Suprapubic skin (tissue), 4 donors: ENCODE data around the gene TEKTIP1.

Experiments
- CTCF ChIP-seq, 2 donors: fragments of 200-600 bp in 1 of 2; fragments of 450-650 bp in 1 of 2; sonication (generic) in 1 of 2; IDR thresholded peaks; one replicate each; pipeline ENCODE4 v1.5.1; 2016 to 2019; ENCODE audit warnings: antibody characterized with exemption in 2 of 2, mild to moderate bottlenecking in 1 of 2, moderate library complexity in 1 of 2
- POLR2A ChIP-seq, 2 donors: fragments of 450-650 bp; IDR thresholded peaks; one replicate each; pipeline ENCODE4 v1.6.1; 2017; ENCODE audit warnings: antibody characterized with exemption in 2 of 2, mild to moderate bottlenecking in 2 of 2, moderate library complexity in 2 of 2
- POLR2AphosphoS5 ChIP-seq, 3 donors: sonication (generic); formaldehyde crosslinking; IDR thresholded peaks; one replicate each; pipeline ENCODE4 v1.6.1; 2017; ENCODE audit warnings: antibody characterized with exemption in 3 of 3

- TF ChIP-seq POLR2A (IDR thresholded peaks at IDR 0.05) = no peak
- no peak for TF ChIP-seq POLR2AphosphoS5 (IDR thresholded peaks at IDR 0.05)
- no peak for TF ChIP-seq CTCF (IDR thresholded peaks at IDR 0.05)
Measured at GRCh38 chr19:3513229-3514140, 25.5 kb upstream of the TEKTIP1 start.
